A673 (cell line): Measurements from ENCODE around the gene KLKB1.

Experiments
- CTCF ChIP-seq: fragments of 300-800, 200-600 bp; sonication (generic); conservative IDR thresholded peaks from 2 replicates; pipeline ENCODE4 v1.5.1; 2017; ENCODE audit warnings: low read depth, mild to moderate bottlenecking, antibody characterized with exemption, low read length, moderate library complexity, mixed read lengths
- EZH2 ChIP-seq: fragments of 200-600 bp; sonication (generic); IDR thresholded peaks from 2 replicates; pipeline ENCODE4 v1.6.1; 2017; ENCODE audit warnings: borderline replicate concordance, low read depth, mild to moderate bottlenecking, mixed read lengths, antibody characterized with exemption, low read length; ENCODE audit not compliant: poor library complexity, severe bottlenecking

- no peak for TF ChIP-seq CTCF
- no peak for TF ChIP-seq EZH2
Measured at GRCh38 chr4:186189656-186190055, 37.7 kb upstream of the KLKB1 start.
